GM19438 (cell line): ENCODE results near the gene LNPEP.
"Not testable (repeated sequence)": the region's sequence is repeated elsewhere in the genome, so short reads cannot be mapped to it uniquely, and the experiment has no call there.

Experiments
- ATAC-seq: cut with Tn5 transposase; IDR thresholded peaks from one replicate; pipeline ENCODE4 v1.9.1; 2021; ENCODE audit warnings: low read depth; ENCODE audit not compliant: unreplicated experiment

Gene LNPEP

GRCh38 chr5:97046270-97046982 lies 110.5 kb downstream of the LNPEP start:
- no peak for ATAC-seq

- no peak for ATAC-seq
Observed at GRCh38 chr5:97047076-97047475, 111.2 kb downstream of the LNPEP start.

- ATAC-seq: no peak
Observed at GRCh38 chr5:97049175-97049574, 113.3 kb downstream of the LNPEP start.

- ATAC-seq: no peak
Observed at GRCh38 chr5:97056263-97056662, 120.4 kb downstream of the LNPEP start.

GRCh38 chr5:97062046-97062445 lies 126.2 kb downstream of the LNPEP start:
- ATAC-seq: no peak

GRCh38 chr5:97063251-97063650 lies 127.4 kb downstream of the LNPEP start:
- ATAC-seq: no peak

GRCh38 chr5:97065475-97065874 lies 129.6 kb downstream of the LNPEP start:
- no peak for ATAC-seq

- ATAC-seq: no peak
Observed at GRCh38 chr5:97067296-97067850, 131.5 kb downstream of the LNPEP start.

GRCh38 chr5:97070234-97070633 lies 134.4 kb downstream of the LNPEP start:
- ATAC-seq: no peak

- no peak for ATAC-seq
Observed at GRCh38 chr5:97071101-97071500, 135.2 kb downstream of the LNPEP start.

GRCh38 chr5:97071993-97072392 lies 136.1 kb downstream of the LNPEP start:
- ATAC-seq: no peak

- no peak for ATAC-seq
Observed at GRCh38 chr5:97072696-97073095, 136.8 kb downstream of the LNPEP start.

GRCh38 chr5:97073420-97073819 lies 137.5 kb downstream of the LNPEP start:
- ATAC-seq: no peak

GRCh38 chr5:97074859-97075489 lies 139.1 kb downstream of the LNPEP start:
- no peak for ATAC-seq

- ATAC-seq: no peak
Observed at GRCh38 chr5:97075649-97076048, 139.8 kb downstream of the LNPEP start.

- ATAC-seq: no peak
Observed at GRCh38 chr5:97076098-97076497, 140.2 kb downstream of the LNPEP start.

GRCh38 chr5:97077246-97077645 lies 141.4 kb downstream of the LNPEP start:
- ATAC-seq: no peak

- ATAC-seq: no peak
Observed at GRCh38 chr5:97078958-97079743, 143.3 kb downstream of the LNPEP start.

GRCh38 chr5:97084782-97085458 lies 149.0 kb downstream of the LNPEP start:
- not testable (repeated sequence) for ATAC-seq

- no peak for ATAC-seq
Observed at GRCh38 chr5:97085459-97086181, 149.7 kb downstream of the LNPEP start.
